GM19099 (cell line): ENCODE measurements around the gene JAKMIP1.

Experiments used
- POLR2A ChIP-seq: IDR thresholded peaks from 3 replicates; pipeline ENCODE4 v1.6.1; 2011; ENCODE audit warnings: low read depth; ENCODE audit not compliant: insufficient read length; ENCODE audit errors: extremely low read depth

Gene JAKMIP1

DNA sequence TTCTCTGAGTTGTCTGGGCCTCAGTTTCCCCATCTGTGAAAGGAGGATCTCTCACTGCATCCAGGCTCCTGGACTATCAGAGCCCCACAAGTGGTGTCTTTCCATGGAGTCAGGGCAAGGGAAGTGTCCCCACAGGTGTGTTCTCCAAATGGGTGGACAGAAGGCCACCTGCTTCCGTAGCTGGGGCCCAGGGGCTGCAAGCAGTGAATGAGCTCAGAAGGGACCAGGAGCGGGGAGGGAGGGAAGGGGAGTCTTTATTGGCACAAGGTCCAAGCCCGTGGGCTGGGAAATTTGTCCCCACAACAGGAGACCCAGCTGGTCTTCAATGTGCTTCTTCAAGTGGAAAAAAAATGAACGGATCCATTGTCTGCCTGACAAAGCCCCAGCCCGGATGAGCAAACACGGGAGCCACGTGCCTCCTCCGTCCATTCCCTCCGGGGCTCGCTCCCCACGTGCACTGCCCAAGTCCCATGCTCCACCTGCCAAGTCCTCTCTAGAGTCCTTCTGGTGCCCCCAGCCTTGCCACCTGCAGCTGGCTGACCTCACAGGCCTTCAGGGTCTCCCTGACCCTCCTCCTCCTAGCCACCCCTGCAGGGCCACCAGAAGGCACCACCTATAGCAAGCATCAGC, 72.0 kb downstream of the JAKMIP1 start:
- TF ChIP-seq POLR2A = no peak

- TF ChIP-seq POLR2A = no peak
Observed at GRCh38 chr4:6126971-6127745, 73.2 kb downstream of the JAKMIP1 start.

- TF ChIP-seq POLR2A = no peak
Observed at GRCh38 chr4:6125103-6125651, 75.2 kb downstream of the JAKMIP1 start.

- no peak for TF ChIP-seq POLR2A
Observed at GRCh38 chr4:6124386-6125102, 75.8 kb downstream of the JAKMIP1 start.

GRCh38 chr4:6123976-6124375, 76.4 kb downstream of the JAKMIP1 start:
- no peak for TF ChIP-seq POLR2A

DNA sequence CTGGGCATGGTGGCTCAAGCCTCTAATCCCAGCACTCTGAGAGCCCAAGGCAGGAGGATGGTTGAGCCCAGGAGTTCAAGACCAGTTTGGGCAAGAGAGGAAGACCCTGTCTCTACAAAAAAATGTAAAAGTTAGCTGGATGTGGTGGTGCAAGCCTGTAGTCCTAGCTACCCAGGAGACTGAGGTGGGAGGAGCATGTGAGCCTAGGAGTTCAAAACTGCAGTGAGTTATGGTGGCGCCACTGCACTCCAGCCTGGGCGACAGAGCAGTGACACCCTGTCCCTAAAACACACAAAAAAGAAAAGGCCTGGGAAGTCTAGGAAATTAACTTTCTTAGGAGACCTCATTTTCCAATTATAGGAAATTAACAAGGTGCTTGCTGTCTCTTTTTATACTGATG, 76.8 kb downstream of the JAKMIP1 start:
- TF ChIP-seq POLR2A = no peak

DNA sequence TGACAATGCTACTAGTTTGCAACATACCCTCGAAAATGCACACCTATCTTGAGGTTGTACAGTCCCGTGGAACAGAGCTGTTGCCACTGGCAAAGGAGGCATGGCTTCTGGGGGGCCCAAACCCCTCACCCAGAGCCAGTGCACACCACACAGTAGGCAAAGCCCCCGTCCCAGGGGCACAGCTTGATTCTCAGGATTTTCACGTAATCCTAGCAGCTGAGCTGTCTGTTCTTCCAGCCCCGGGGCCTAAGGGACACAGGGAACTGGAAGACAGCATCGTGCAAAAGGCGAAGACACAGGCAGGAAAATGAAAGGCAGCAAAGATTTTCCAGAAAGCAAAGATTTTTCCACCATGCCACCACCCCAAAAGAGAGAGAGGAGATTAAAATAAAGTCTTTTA, 77.2 kb downstream of the JAKMIP1 start:
- no peak for TF ChIP-seq POLR2A

GRCh38 chr4:6122496-6122895, 77.9 kb downstream of the JAKMIP1 start:
- no peak for TF ChIP-seq POLR2A

- no peak for TF ChIP-seq POLR2A
Observed at GRCh38 chr4:6121941-6122340, 78.4 kb downstream of the JAKMIP1 start.

- no peak for TF ChIP-seq POLR2A
Observed at GRCh38 chr4:6121276-6121850, 79.0 kb downstream of the JAKMIP1 start.

DNA sequence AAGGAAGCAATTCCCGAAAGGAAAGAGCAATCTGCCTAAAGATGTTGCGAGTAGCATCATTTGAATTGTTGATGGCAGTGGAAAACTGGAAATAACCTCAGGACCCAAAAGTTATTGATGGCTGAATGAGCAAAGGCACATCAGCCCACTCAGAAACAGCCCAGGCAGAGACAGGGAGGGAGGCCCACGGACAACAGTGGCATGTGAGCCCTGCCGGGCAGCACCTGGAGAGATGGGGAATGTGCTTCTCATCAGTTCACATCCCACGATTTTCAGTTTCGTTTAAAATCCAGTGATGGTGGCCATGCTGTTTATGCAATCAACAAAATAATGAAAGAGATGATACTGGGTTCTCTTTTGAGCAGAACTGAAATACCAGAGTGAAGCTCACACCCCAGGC, 80.0 kb downstream of the JAKMIP1 start:
- no peak for TF ChIP-seq POLR2A

- no peak for TF ChIP-seq POLR2A
Observed at GRCh38 chr4:6119507-6120020, 80.8 kb downstream of the JAKMIP1 start.

GRCh38 chr4:6118201-6118600, 82.1 kb downstream of the JAKMIP1 start:
- TF ChIP-seq POLR2A = no peak

DNA sequence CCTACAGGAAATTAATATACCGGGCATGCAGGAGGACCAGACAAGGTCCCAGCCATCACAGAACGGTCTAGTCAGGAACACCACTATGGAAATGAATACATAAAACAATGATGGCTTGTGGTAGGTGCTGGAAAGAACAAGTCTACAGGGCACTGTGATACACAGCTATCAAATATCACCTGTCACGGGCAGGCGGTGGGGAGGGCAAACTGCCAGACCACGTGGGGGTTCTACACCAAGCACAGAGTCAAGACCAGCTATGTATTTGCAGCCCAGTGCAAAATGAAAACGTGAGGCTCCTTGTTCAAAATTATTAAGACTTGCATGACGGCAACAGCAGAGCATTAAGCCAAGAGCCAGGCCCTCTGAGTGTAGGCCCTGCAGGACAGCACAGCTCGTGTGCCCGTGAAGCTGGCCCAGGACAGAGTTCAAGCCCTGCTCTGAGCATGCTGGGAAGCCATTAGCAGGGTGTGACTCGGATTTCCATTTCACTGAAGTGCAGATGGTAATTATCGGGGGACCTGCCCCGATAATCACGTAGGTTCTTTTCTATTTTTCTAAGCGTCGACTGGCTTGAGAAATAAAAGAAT, 83.6 kb downstream of the JAKMIP1 start:
- no peak for TF ChIP-seq POLR2A
